Hematopoietic multipotent progenitor cell treated with erythropoietin and hydrocortisone succinate and interleukin-3 and kit ligand, for 15 days (in vitro differentiated cells): ENCODE results near the gene PRKCE.

Experiments used
- DNase-seq: peaks from one replicate; pipeline ENCODE4 v3.0.0-alpha.2; 2015; ENCODE audit warnings: low spot score

Gene PRKCE

GRCh38 chr2:45651415-45652089 lies at the start of gene PRKCE:
PRKCE (plus strand) TSS chr2:45651675.
- DNase-seq: no peak

GRCh38 chr2:45602624-45603023 lies 48.9 kb upstream of the PRKCE start:
- DNase-seq: no peak

- no peak for DNase-seq
Measured at GRCh38 chr2:45605116-45605515, 46.4 kb upstream of the PRKCE start.

GRCh38 chr2:45606796-45607195 lies 44.7 kb upstream of the PRKCE start:
- DNase-seq: no peak

GRCh38 chr2:45607701-45608100 lies 43.8 kb upstream of the PRKCE start:
- DNase-seq: peak; percentile 24

GRCh38 chr2:45610281-45611019 lies 41.0 kb upstream of the PRKCE start:
- peak; percentile 51 for DNase-seq

GRCh38 chr2:45611020-45611859 lies 40.2 kb upstream of the PRKCE start, which contains the start of gene SRBD1:
SRBD1 (minus strand) TSS chr2:45611267; CDS start chr2:45605441, 5,826 bp downstream.
- peak; percentile 94 for DNase-seq

- no peak for DNase-seq
Measured at GRCh38 chr2:45612285-45612684, 39.2 kb upstream of the PRKCE start.

GRCh38 chr2:45612731-45613130 lies 38.7 kb upstream of the PRKCE start:
- no peak for DNase-seq

GRCh38 chr2:45614330-45614729 lies 37.1 kb upstream of the PRKCE start:
- DNase-seq: no peak

GRCh38 chr2:45614871-45615415 lies 36.5 kb upstream of the PRKCE start:
- no peak for DNase-seq

GRCh38 chr2:45616658-45617411 lies 34.6 kb upstream of the PRKCE start:
- DNase-seq: peak; percentile 10

GRCh38 chr2:45617496-45617895 lies 34.0 kb upstream of the PRKCE start:
- no peak for DNase-seq

- DNase-seq: no peak
Measured at GRCh38 chr2:45622336-45623075, 29.0 kb upstream of the PRKCE start.

- DNase-seq: no peak
Measured at GRCh38 chr2:45623098-45623497, 28.4 kb upstream of the PRKCE start.

GRCh38 chr2:45625824-45626223 lies 25.7 kb upstream of the PRKCE start:
- DNase-seq: no peak

GRCh38 chr2:45626387-45627221 lies 24.9 kb upstream of the PRKCE start:
- no peak for DNase-seq

GRCh38 chr2:45627911-45628310 lies 23.6 kb upstream of the PRKCE start:
- no peak for DNase-seq

- DNase-seq: no peak
Measured at GRCh38 chr2:45629971-45630370, 21.5 kb upstream of the PRKCE start.

GRCh38 chr2:45631319-45631718 lies 20.2 kb upstream of the PRKCE start:
- DNase-seq: no peak
